Transverse colon (tissue), 4 donors: ENCODE results near the gene ZFPM1.

Experiments
- EP300 ChIP-seq: sonication (generic); formaldehyde crosslinking; IDR thresholded peaks from one replicate; pipeline ENCODE4 v1.6.1; 2017; ENCODE audit warnings: antibody characterized with exemption, low read depth
- POLR2A ChIP-seq: fragments of 450-650 bp; IDR thresholded peaks from one replicate; pipeline ENCODE4 v1.6.1; 2016; ENCODE audit warnings: antibody characterized with exemption, mild to moderate bottlenecking, moderate library complexity
- POLR2AphosphoS5 ChIP-seq, 3 donors: sonication (generic); formaldehyde crosslinking; IDR thresholded peaks; one replicate each; pipeline ENCODE4 v1.6.1; 2016; ENCODE audit warnings: antibody characterized with exemption in 3 of 3
- TF ChIP-seq, protein P1 (sequence below), 5 experiments: fragments of 200-600 bp in 3 of 5; fragments of 450-650 bp in 2 of 5; sonication (generic) in 3 of 5; IDR thresholded peaks; 1 replicate in 2 of 5; 2 replicates in 3 of 5; pipeline ENCODE4 v1.5.1; 2016 to 2017; ENCODE audit warnings: antibody characterized with exemption in 5 of 5, inconsistent platforms in 3 of 5, mild to moderate bottlenecking in 2 of 5, moderate library complexity in 1 of 5

DNA sequence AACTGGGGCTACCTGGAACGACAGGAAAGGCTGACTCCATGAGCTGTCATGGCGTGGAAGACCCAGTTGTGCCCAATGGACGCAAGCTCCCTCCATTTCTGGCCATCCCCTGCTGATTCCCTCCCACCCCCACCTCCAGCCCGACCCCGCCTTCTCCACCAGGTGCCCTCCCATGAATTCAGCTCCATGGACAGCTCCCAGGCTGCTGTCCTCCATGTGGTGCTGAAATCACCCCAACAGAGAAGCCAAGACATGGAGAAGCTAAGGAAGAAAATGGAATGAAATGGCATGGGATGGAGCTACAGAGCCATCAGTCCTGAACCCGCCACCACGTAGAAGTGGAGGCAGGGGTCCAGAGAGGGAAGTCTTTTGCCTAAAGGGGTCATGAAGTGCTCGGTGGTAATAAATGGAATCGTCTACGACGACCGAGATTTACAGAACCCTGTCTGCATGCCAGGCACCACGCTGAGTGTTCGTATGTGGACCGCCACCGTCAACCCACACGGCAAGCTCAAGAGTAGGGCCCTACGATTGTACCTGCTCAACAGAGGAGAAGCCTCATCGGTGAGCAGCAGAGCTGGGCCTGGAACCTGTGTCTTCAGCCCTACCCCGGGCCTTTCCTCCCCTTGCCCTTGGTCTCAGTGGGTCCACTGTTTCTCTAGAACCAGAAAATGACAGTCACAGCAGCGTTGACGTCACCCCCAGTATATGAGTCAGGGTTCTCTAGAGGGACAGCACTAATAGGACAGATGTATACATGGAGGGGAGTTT is 107.8 kb downstream of the ZFPM1 start:
- TF ChIP-seq EP300 (no peak), POLR2AphosphoS5 (IDR thresholded peaks at IDR 0.05) (no peak), POLR2A (no peak)
- TF ChIP-seq, protein P1, sequence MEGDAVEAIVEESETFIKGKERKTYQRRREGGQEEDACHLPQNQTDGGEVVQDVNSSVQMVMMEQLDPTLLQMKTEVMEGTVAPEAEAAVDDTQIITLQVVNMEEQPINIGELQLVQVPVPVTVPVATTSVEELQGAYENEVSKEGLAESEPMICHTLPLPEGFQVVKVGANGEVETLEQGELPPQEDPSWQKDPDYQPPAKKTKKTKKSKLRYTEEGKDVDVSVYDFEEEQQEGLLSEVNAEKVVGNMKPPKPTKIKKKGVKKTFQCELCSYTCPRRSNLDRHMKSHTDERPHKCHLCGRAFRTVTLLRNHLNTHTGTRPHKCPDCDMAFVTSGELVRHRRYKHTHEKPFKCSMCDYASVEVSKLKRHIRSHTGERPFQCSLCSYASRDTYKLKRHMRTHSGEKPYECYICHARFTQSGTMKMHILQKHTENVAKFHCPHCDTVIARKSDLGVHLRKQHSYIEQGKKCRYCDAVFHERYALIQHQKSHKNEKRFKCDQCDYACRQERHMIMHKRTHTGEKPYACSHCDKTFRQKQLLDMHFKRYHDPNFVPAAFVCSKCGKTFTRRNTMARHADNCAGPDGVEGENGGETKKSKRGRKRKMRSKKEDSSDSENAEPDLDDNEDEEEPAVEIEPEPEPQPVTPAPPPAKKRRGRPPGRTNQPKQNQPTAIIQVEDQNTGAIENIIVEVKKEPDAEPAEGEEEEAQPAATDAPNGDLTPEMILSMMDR (IDR thresholded peaks at IDR 0.05): no peak
